PC-3 (cell line): ENCODE results near the gene TXNRD1.

Experiments
- EZH2 ChIP-seq: fragments of 300-600 bp; sonication (generic); IDR thresholded peaks from one replicate; pipeline ENCODE4 v1.6.1; 2017; ENCODE audit warnings: antibody characterized with exemption, mild to moderate bottlenecking, low read length; ENCODE audit not compliant: unreplicated experiment
- TF ChIP-seq, protein P1 (sequence below): fragments of 300-600 bp; sonication (generic); conservative IDR thresholded peaks from 2 replicates; pipeline ENCODE4 v1.5.1; 2017; ENCODE audit warnings: antibody characterized with exemption, low read depth, mild to moderate bottlenecking, low read length

DNA sequence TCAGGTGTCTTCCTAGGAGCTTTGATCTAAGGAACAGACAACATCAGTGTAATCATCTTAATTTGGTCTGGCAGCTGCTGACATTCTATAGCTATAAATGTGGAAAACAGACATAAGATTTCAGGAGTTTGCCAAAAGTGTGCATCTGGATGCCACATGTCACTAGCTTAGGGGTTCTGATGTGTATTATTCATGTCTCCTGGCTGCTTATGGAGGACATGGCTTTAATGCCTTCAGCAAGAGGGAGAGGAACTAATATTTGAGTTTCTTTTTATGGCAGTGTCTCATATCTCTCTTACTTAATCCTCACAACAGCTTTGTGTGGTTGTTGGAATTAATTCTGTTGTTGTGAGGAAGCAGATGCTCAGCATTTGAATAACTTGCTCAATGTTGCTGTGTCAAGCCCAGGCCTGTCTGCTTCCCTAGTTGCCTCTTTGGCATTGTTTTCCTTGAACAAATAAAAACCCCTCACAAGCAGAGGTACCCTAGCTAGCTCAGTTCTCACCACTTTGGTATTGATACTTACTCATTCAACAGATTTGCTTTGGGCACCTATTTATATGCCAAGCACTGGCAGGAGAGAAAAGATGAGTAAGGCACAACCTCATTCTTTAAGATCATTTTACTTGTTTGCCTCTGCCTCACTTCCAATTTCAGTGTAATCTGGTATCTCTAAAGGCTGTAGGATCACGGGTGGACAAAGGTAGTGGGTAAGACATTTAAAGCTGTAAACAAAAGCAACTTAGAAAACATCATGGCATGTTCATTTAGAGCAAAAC lies 48.2 kb downstream of the TXNRD1 start:
- TF ChIP-seq, protein P1, sequence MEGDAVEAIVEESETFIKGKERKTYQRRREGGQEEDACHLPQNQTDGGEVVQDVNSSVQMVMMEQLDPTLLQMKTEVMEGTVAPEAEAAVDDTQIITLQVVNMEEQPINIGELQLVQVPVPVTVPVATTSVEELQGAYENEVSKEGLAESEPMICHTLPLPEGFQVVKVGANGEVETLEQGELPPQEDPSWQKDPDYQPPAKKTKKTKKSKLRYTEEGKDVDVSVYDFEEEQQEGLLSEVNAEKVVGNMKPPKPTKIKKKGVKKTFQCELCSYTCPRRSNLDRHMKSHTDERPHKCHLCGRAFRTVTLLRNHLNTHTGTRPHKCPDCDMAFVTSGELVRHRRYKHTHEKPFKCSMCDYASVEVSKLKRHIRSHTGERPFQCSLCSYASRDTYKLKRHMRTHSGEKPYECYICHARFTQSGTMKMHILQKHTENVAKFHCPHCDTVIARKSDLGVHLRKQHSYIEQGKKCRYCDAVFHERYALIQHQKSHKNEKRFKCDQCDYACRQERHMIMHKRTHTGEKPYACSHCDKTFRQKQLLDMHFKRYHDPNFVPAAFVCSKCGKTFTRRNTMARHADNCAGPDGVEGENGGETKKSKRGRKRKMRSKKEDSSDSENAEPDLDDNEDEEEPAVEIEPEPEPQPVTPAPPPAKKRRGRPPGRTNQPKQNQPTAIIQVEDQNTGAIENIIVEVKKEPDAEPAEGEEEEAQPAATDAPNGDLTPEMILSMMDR = no peak
- TF ChIP-seq EZH2 = no peak
